ENCODE measurements around the gene TXN2. TPM values are rescaled to one million over a fixed set of nuclear protein-coding genes. Genes with fewer than 3 reads are reported as not detected.

The TXN2 gene
- polyA plus RNA-seq, 3 donors from 2014 or later, result 134 to 239 (median 178) TPM

- Mint-ChIP-seq H3K4me1 (peaks cover 6 to 14% of the 10 kb centered on the region in 2 donors), H3K27me3 (ENCODE audit: low read depth in 3 of 3) (peaks cover 0 to 2% (median 2%) of the 10 kb centered on the region in 3 donors), H3K27ac (peak within 1 kb of the TSS in 4 of 6 donors; percentile 1 to 73 (median 54)), H3K4me3 (peak within 1 kb of the TSS; percentile 65 to 76 (median 74)), H3K36me3 (peaks cover 7 to 14% (median 9%) of the 10 kb centered on the region in 3 donors), H3K9me3 (no peaks in the 10 kb centered on the region)
- peak; percentile 90 to 92 (median 90) for DNase-seq
These were observed 25.4 kb upstream of the TXN2 start, which contains the start of gene FOXRED2 for GRCh38 chr22:36506637-36507517. TSS of gene FOXRED2 (minus strand) at chr22:36507040. CDS start at chr22:36506422, 618 bp downstream.

DNA sequence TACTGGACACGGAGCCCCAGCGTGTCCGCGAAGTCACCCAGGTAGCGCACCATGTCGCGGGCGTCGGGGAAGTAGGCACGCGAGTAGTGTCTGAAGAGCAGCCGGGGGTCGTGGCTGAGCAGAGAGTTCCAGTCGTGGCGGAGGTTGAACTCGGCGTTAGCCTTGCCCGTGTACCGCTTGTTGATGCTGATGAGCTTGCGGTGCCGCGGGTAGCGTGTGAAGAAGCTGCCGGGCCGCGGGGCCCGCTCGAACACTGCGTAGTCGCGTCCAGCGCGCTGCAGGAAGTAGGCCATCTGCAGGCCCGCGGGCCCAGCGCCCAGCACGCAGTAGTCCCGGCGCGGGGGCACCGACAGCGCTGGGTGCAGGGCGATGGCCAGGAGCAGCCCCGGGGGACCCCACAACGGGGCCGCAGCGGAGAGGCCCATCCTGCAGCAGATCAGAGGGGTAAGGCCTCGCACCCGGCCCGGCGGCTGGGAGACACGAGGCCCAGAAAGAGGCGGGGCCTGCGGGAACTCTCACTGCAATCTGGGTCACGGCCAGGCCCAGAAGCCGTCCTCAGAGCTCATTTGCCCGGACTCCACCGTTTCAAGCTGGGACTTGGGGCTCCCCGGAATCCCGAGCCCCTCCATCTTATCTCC, 24.7 kb upstream of the TXN2 start:
- peaks cover 0 to 2% (median 2%) of the 10 kb centered on the region in 3 donors for H3K27me3 Mint-ChIP-seq (ENCODE audit: low read depth in 3 of 3)
- H3K36me3 Mint-ChIP-seq, result peaks cover 2 to 8% (median 3%) of the 10 kb centered on the region in 3 donors
- H3K9me3 Mint-ChIP-seq, result no peaks in the 10 kb centered on the region
- peaks cover 6 to 14% of the 10 kb centered on the region in 2 donors for H3K4me1 Mint-ChIP-seq
- peak overlapping the region in 4 of 5 donors; percentile 24 to 76 (median 64) for H3K4me3 Mint-ChIP-seq
- no peak overlapping the region for H3K27ac Mint-ChIP-seq
- DNase-seq, result no peak

DNA sequence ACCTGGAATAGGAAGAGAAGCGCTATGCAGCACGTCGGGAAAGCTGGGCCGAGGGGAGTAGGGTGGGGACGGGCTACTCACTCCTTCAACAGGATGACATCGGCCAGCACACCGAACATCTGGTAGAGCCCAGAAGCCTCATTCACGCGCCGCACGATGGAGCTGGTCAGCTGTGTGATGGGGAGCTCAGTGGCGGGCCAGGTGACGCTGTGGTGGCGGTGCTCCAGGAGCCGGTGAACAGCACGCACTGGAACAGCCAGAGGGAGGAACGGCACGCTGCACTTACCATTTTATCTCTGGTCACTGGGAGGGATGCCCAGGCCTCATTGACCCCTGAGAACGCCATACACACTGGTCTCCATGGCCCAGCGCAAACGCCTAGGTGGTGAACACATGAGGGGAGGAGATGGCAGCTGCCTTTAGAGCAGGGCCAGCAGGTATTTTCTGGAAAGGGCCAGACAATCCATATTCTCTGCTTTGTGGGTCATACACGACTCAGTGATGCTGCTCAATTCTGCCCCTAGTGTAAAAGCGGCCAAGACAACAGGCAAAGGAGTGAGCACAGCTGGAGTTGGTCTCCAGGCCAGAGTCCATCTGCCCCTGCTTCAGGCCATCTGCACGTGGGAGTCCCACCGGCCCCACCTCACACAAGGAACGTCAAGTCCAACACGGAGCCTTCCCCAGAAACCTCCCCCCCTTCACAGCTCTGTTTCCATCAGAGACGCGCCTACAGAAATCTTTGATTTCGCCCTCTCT, 16.6 kb upstream of the TXN2 start:
- no peaks in the 10 kb centered on the region for H3K9me3 Mint-ChIP-seq
- H3K27me3 Mint-ChIP-seq (ENCODE audit: low read depth in 3 of 3), result peaks cover 0 to 2% (median 0%) of the 10 kb centered on the region in 3 donors
- H3K27ac Mint-ChIP-seq, result no peak overlapping the region
- no peak for DNase-seq
- H3K4me3 Mint-ChIP-seq, result no peak overlapping the region
- H3K4me1 Mint-ChIP-seq, result peaks cover 3 to 6% of the 10 kb centered on the region in 2 donors
- H3K36me3 Mint-ChIP-seq, result no peaks in the 10 kb centered on the region

- H3K4me3 Mint-ChIP-seq, result peak overlapping the region in 1 of 5 donors; percentile 7
- H3K4me1 Mint-ChIP-seq, result peaks cover 3 to 6% of the 10 kb centered on the region in 2 donors
- DNase-seq, result no peak
- H3K9me3 Mint-ChIP-seq, result no peaks in the 10 kb centered on the region
- H3K27me3 Mint-ChIP-seq (ENCODE audit: low read depth in 3 of 3), result peaks cover 0 to 4% (median 0%) of the 10 kb centered on the region in 3 donors
- H3K27ac Mint-ChIP-seq, result no peak overlapping the region
- H3K36me3 Mint-ChIP-seq, result peaks cover 0 to 4% (median 4%) of the 10 kb centered on the region in 3 donors
These were observed 12.3 kb upstream of the TXN2 start for GRCh38 chr22:36493690-36494110.

DNA sequence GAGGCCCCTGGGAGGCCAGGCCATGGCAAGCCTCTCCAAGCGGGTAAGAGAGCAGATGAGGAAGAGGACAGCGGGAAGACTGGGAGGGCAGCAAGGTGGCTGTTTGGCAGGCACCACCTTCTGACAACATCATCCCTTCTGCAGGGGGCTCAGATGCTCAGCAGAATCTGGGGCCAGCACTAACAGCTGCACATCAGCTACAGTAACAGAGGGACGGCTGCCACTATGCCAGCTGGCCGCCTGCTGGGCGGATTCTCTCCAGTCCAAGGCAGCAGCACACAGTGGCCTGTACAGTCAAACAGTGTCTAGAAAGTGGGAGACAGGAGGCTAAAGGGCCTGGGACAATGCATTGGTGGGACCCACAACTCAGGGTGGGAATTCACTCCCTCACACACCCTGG, 10.7 kb upstream of the TXN2 start:
- H3K4me1 Mint-ChIP-seq, result peaks cover 3 to 6% of the 10 kb centered on the region in 2 donors
- H3K36me3 Mint-ChIP-seq, result peaks cover 0 to 4% (median 4%) of the 10 kb centered on the region in 3 donors
- peaks cover 0 to 4% (median 0%) of the 10 kb centered on the region in 3 donors for H3K27me3 Mint-ChIP-seq (ENCODE audit: low read depth in 3 of 3)
- peak overlapping the region in 1 of 6 donors; percentile 16 for H3K27ac Mint-ChIP-seq
- peaks cover 0 to 2% (median 0%) of the 10 kb centered on the region in 6 donors for H3K9me3 Mint-ChIP-seq
- no peak for DNase-seq
- no peak overlapping the region for H3K4me3 Mint-ChIP-seq

DNA sequence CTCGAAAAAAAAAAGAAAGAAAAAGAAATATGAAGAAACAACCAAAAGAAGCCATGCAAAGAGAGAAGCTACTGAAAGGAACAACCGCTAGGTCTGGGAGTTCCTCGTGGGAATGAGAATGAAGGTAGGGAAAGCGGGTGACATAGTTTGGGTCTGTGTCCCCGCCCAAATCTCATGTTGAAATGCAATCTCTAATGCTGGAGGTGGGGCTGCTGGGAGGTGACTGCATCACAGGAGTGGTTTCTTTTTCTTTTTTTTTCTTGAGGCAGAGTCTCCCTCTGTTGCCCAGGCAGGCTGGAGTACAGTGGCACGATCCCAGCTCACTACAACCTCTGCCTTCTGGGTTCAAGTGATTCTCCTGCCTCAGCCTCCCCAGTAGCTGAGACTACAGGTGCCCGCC, 9.7 kb upstream of the TXN2 start:
- H3K27ac Mint-ChIP-seq, result no peak overlapping the region
- H3K4me1 Mint-ChIP-seq, result peaks cover 3 to 6% of the 10 kb centered on the region in 2 donors
- DNase-seq, result no peak
- peaks cover 0 to 3% (median 0%) of the 10 kb centered on the region in 6 donors for H3K9me3 Mint-ChIP-seq
- no peak overlapping the region for H3K4me3 Mint-ChIP-seq
- H3K36me3 Mint-ChIP-seq, result peaks cover 0 to 4% (median 4%) of the 10 kb centered on the region in 3 donors
- H3K27me3 Mint-ChIP-seq (ENCODE audit: low read depth in 3 of 3), result peaks cover 0 to 4% (median 0%) of the 10 kb centered on the region in 3 donors

DNA sequence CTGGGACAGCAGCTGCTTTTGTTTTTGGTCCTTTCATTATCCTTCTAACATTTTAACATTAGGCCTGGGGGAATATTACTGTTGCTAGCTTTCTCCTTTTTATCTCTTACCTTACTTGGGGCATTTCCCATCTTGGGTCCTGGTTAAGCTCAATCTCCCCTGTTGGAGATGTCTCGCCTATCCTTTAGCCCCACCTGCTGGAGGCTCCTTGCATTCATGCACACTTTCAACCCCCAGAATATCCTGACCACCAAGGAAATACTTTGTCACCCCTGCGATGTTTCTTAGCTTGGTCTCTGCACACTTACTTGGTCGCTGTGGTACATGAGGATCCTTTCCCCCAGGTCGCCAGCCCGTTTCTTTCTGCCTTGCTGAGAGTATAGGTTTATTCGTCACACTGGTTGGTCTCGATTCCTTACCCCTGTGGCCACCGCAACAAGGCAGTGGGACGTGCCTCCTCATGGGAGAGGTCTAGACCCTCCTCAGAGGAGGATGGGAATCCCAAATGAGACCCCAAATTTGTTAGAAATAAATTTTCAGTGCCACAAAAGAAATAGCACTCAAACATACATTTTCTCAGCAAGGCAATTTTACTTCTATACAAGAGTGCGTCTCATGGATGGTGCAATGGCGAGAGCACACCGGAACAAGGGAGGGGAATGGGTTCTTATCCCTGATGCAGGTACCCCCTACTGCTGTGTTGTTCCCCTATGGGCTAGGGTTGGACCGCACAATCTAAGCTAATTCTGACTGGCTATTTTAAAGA, 5.4 kb upstream of the TXN2 start:
- H3K27me3 Mint-ChIP-seq (ENCODE audit: low read depth in 3 of 3), result peaks cover 3 to 5% (median 3%) of the 10 kb centered on the region in 3 donors

GRCh38 chr22:36480941-36481392, 473 bp downstream of the TXN2 start:
- Mint-ChIP-seq H3K27me3 (ENCODE audit: low read depth in 3 of 3) (peaks cover 10 to 14% (median 10%) of the 10 kb centered on the region in 3 donors), H3K9me3 (no peaks in the 10 kb centered on the region), H3K4me1 (peaks cover 18 to 25% of the 10 kb centered on the region in 2 donors), H3K4me3 (peak overlapping the region; percentile 95 to 99 (median 97)), H3K27ac (peak overlapping the region; percentile 97 to 99 (median 98)), H3K36me3 (peaks cover 2 to 16% (median 7%) of the 10 kb centered on the region in 3 donors)
- no peak for DNase-seq

More for the DNA sequence above, 5.4 kb upstream of the TXN2 start:
- peaks cover 0 to 4% (median 4%) of the 10 kb centered on the region in 3 donors for H3K36me3 Mint-ChIP-seq
- no peak overlapping the region for H3K27ac Mint-ChIP-seq
- peaks cover 7 to 10% of the 10 kb centered on the region in 2 donors for H3K4me1 Mint-ChIP-seq
- H3K9me3 Mint-ChIP-seq, result peaks cover 0 to 3% (median 0%) of the 10 kb centered on the region in 6 donors
- DNase-seq, result peak; percentile 47 to 61 (median 58)
- no peak overlapping the region for H3K4me3 Mint-ChIP-seq

- Mint-ChIP-seq H3K27ac (no peak overlapping the region), H3K36me3 (peaks cover 11 to 29% (median 16%) of the 10 kb centered on the region in 3 donors), H3K4me3 (peak overlapping the region in 2 of 5 donors; percentile 33 to 38), H3K9me3 (no peaks in the 10 kb centered on the region), H3K4me1 (peaks cover 18 to 25% of the 10 kb centered on the region in 2 donors), H3K27me3 (ENCODE audit: low read depth in 3 of 3) (peaks cover 9 to 14% (median 10%) of the 10 kb centered on the region in 3 donors)
- no peak for DNase-seq
These were observed 2.5 kb downstream of the TXN2 start for GRCh38 chr22:36478966-36479365.

- peaks cover 16 to 40% (median 18%) of the 10 kb centered on the region in 3 donors for H3K36me3 Mint-ChIP-seq
- peak overlapping the region in 1 of 6 donors; percentile 47 for H3K27ac Mint-ChIP-seq
- DNase-seq, result no peak
- H3K9me3 Mint-ChIP-seq, result no peaks in the 10 kb centered on the region
- no peaks in the 10 kb centered on the region for H3K27me3 Mint-ChIP-seq (ENCODE audit: low read depth in 3 of 3)
- H3K4me3 Mint-ChIP-seq, result no peak overlapping the region
- peaks cover 6 to 9% of the 10 kb centered on the region in 2 donors for H3K4me1 Mint-ChIP-seq
These were observed 6.1 kb downstream of the TXN2 start for GRCh38 chr22:36475341-36475740.

DNA sequence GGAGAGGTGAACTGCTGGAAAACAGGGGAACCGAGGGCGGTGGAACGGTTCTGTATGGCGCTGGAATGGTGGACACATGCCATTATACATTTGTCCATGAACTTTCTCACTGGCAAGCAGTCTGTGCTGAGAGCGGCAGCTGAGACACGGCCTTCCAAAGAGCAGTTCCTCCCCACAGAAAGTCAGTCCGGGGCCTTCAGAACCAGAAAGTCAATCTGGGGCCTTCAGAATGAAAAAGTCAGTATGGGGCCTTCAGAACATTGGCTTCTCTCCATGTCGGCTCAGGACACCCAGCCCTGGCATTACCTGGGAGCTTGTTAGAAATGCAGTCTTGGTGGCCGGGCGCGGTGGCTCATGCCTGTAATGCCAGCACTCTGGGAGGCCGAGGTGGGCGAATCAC, 8.8 kb downstream of the TXN2 start:
- H3K9me3 Mint-ChIP-seq, result no peaks in the 10 kb centered on the region
- DNase-seq, result no peak
- H3K27me3 Mint-ChIP-seq (ENCODE audit: low read depth in 3 of 3), result no peaks in the 10 kb centered on the region
- peaks cover 13 to 14% of the 10 kb centered on the region in 2 donors for H3K4me1 Mint-ChIP-seq
- peak overlapping the region in 2 of 6 donors; percentile 9 to 69 for H3K27ac Mint-ChIP-seq
- H3K36me3 Mint-ChIP-seq, result peaks cover 16 to 40% (median 18%) of the 10 kb centered on the region in 3 donors
- no peak overlapping the region for H3K4me3 Mint-ChIP-seq

DNA sequence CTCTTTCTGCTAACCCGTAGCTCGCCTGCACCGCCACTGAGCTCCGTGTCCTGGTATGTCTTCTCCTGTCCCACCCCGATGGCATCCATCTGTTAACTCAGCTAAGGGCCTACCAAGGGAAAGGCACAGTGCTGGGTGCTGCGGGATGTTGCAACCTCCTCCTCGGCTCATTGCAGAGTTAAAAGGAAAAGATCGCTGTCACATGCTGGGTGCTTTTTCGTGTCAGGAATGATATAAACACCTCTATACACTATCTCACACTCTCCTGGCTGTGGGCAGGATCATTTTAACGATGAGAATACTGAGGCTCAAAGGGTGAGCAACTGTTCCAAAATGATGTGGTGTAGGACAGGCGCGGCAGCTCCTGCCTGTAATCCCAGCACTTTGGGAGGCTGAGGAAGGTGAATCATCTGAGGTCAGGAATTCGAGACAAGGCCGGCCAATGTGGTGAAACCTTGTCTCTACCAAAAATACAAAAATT, 10.1 kb downstream of the TXN2 start:
- Mint-ChIP-seq H3K36me3 (peaks cover 9 to 32% (median 18%) of the 10 kb centered on the region in 3 donors), H3K4me3 (no peak overlapping the region), H3K27me3 (ENCODE audit: low read depth in 3 of 3) (no peaks in the 10 kb centered on the region), H3K9me3 (no peaks in the 10 kb centered on the region), H3K4me1 (peaks cover 18 to 21% of the 10 kb centered on the region in 2 donors), H3K27ac (no peak overlapping the region)
- DNase-seq, result no peak

All from immature natural killer cell (primary cell).